CD8-positive, alpha-beta memory T cell (primary cell): ENCODE measurements around the gene LMNA. TPM values are rescaled to one million over a fixed set of nuclear protein-coding genes. Genes with fewer than 3 reads are reported as not detected.
"Not testable (repeated sequence)": the region's sequence is repeated elsewhere in the genome, so short reads cannot be mapped to it uniquely, and the experiment has no call there.

Source experiments
- CTCF ChIA-PET: fragments of 350-600 bp; sonication (Branson Sonifier 250); formaldehyde crosslinking; loops from one replicate; lab custom pipeline; 2021; ENCODE audit warnings: antibody characterized with exemption; lab: Charles Lee
- POLR2A ChIA-PET: fragments of 350-600 bp; sonication (Branson Sonifier 250); formaldehyde crosslinking; loops from one replicate; lab custom pipeline; 2021; ENCODE audit warnings: antibody characterized with exemption; lab: Charles Lee
- DNase-seq, 5 donors: peaks; one replicate each; pipeline versions ENCODE4 v3.0.0 to v3.0.0-alpha.2; 2020 to 2022; ENCODE audit warnings: mixed read lengths in 1 of 5
- H3K27ac ChIP-seq: one replicate; pipeline ENCODE4 v1.7.0; 2013; ENCODE audit warnings: low read depth, mild to moderate bottlenecking, low read length, moderate library complexity
- H3K27me3 ChIP-seq: 2 replicates; pipeline ENCODE4 v1.7.0; 2013; ENCODE audit warnings: low read length, mild to moderate bottlenecking; ENCODE audit not compliant: insufficient read depth, poor library complexity, severe bottlenecking
- H3K36me3 ChIP-seq: 2 replicates; pipeline ENCODE4 v1.7.0; 2013; ENCODE audit warnings: mild to moderate bottlenecking, low read length, moderate library complexity; ENCODE audit not compliant: insufficient read depth
- H3K4me1 ChIP-seq: 2 replicates; pipeline ENCODE4 v1.7.0; 2013; ENCODE audit warnings: mild to moderate bottlenecking, low read length, moderate library complexity; ENCODE audit not compliant: insufficient read depth
- H3K4me3 ChIP-seq: 2 replicates; pipeline ENCODE4 v1.7.0; 2013; ENCODE audit warnings: mild to moderate bottlenecking, low read length
- H3K9me3 ChIP-seq: 2 replicates; pipeline ENCODE4 v1.7.0; 2013; ENCODE audit warnings: mild to moderate bottlenecking, low read length
- H3K27ac Mint-ChIP-seq, 8 donors: one replicate each; pipeline ENCODE4 v1.8.0; 2020 to 2021; ENCODE audit warnings: mixed read lengths in 8 of 8, mild to moderate bottlenecking in 6 of 8, inconsistent platforms in 3 of 8, moderate library complexity in 3 of 8
- H3K27me3 Mint-ChIP-seq, 2 donors: one replicate each; pipeline ENCODE4 v1.8.0; 2020 to 2021; ENCODE audit warnings: mixed read lengths in 2 of 2, mild to moderate bottlenecking in 1 of 2, moderate library complexity in 1 of 2
- H3K36me3 Mint-ChIP-seq, 3 donors: one replicate each; pipeline ENCODE4 v1.8.0; 2020 to 2021; ENCODE audit warnings: mixed read lengths in 3 of 3, inconsistent platforms in 1 of 3, mild to moderate bottlenecking in 1 of 3
- H3K4me1 Mint-ChIP-seq, 3 donors: one replicate each; pipeline ENCODE4 v1.8.0; 2020 to 2021; ENCODE audit warnings: mixed read lengths in 3 of 3, inconsistent platforms in 1 of 3, mild to moderate bottlenecking in 1 of 3
- H3K4me3 Mint-ChIP-seq, 7 donors: one replicate each; pipeline ENCODE4 v1.8.0; 2020 to 2021; ENCODE audit warnings: mixed read lengths in 7 of 7, mild to moderate bottlenecking in 6 of 7, moderate library complexity in 4 of 7, inconsistent platforms in 2 of 7
- H3K9me3 Mint-ChIP-seq, 5 donors: one replicate each; pipeline ENCODE4 v1.8.0; 2020 to 2022; ENCODE audit warnings: mixed read lengths in 5 of 5, mild to moderate bottlenecking in 3 of 5, moderate library complexity in 2 of 5, inconsistent platforms in 1 of 5
- polyA plus RNA-seq: library from polyadenylated mRNA; unstranded; fragments of 300-500 nt; fragmentation: Illumina TruSeq; gene quantifications from one replicate; pipeline ENCODE4 v1.2.3, GENCODE V29; 2021
- total RNA-seq, 2 experiments: library from RNA; stranded (reverse); gene quantifications; one replicate each; pipeline ENCODE4 v1.2.3, GENCODE V29; 2021

The LMNA gene
- total and polyA plus RNA-seq, 3 experiments from 2014 or later: 13.9 to 335 (median 325) TPM

DNA sequence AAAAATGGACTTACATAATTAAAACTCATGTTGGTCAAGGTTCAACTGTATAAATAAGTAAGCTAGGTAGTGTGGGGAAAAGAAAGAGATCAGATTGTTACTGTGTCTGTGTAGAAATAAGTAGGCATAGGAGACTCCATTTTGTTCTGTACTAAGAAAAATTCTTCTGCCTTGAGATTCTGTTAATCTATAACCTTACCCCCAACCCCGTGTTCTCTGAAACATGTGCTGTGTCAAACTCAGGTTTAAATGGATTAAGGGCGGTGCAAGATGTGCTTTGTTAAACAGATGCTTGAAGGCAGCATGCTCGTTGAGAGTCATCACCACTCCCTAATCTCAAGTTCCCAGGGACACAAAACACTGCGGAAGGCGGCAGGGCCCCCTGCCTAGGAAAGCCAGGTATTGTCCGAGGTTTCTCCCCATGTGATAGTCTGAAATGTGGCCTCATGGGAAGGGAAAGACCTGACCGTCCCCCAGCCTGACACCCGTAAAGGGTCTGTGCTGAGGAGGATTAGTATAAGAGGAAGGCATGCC is 66.9 kb downstream of the LMNA start:
- H3K4me3 Mint-ChIP-seq, H3K36me3 ChIP-seq, H3K27me3 Mint-ChIP-seq, H3K27me3 ChIP-seq, H3K9me3 Mint-ChIP-seq, H3K27ac ChIP-seq, H3K4me3 ChIP-seq, H3K9me3 ChIP-seq, DNase-seq, H3K4me1 Mint-ChIP-seq, POLR2A ChIA-PET, H3K36me3 Mint-ChIP-seq, H3K27ac Mint-ChIP-seq, CTCF ChIA-PET: not testable (repeated sequence)
- H3K4me1 ChIP-seq: peaks cover 10% of the 10 kb centered on the region

DNA sequence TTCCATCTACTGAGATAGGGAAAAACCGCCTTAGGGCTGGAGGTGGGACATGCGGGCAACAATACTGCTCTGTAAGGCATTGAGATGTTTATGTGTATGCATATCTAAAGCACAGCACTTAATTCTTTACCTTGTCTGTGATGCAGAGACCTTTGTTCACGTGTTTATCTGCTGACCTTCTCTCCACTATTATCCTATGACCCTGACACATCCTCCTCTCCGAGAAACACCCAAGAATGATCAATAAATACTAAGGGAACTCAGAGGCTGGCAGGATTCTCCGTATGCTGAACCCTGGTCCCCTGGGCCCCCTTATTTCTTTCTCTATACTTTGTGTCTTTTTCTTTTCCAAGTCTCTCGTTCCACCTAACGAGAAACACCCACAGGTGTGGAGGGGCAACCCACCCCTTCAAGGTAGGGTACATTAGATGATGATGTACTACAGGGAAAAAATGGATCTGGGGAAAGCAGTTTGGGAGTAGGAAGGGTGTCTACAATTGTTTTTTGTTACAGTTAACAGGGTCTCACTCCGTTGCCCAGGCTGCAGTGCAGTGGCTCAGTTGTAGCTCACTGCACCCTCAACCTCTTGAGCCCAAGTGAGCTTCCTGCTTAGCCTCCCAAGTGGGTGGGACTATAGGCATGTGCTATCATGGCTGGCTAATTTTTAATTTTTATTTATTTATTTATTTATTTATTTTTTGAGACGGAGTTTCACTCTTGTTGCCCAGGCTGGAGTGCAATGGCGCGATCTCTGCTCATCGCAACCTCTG is 67.7 kb downstream of the LMNA start:
- H3K36me3 Mint-ChIP-seq, H3K27ac ChIP-seq, H3K27me3 ChIP-seq, CTCF ChIA-PET, H3K9me3 ChIP-seq, H3K9me3 Mint-ChIP-seq, H3K27ac Mint-ChIP-seq, H3K4me3 ChIP-seq, POLR2A ChIA-PET, DNase-seq, H3K4me1 Mint-ChIP-seq, H3K27me3 Mint-ChIP-seq, H3K36me3 ChIP-seq: not testable (repeated sequence)
- peaks cover 10% of the 10 kb centered on the region for H3K4me1 ChIP-seq
- H3K4me3 Mint-ChIP-seq: peak overlapping the region in 1 of 7 donors; percentile 36

DNA sequence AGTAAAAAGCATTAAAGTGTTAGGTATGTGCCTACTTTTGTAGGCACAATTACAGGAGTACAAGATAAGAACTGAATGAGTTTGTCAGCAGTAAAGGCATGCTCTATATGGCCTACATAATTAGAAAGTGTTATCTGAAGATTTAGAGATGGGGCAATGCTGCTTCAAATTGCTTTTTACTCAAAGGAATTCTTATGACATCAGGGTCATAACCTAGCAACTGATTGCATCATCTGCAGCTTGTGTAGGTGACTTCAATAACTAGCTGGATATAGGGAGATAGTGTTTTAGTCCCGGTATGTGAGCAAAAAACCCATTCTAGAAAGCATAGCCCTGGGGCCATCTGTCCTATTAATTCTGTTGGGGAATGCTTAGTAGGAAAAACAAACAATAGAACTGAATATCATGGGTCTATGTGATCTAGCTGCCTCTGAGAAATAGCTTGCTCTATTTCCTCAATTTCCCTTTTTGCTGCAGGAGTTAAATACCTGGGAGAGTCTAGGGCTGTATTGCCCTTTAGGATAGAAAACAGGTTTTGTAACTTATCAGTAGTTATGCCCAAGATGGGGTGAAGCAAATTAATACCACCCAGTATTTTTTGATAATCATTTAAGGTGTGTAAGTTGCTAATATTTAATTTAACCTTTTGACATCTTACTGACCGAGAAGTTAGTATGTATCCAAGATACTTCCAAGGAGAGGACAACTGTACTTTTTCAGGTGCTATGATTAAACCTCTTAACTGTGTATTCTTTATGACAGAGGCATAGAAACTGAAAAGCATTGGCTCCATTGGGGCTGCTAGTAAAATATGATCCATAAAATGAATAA is 72.1 kb downstream of the LMNA start:
- H3K27ac Mint-ChIP-seq, DNase-seq, H3K36me3 ChIP-seq, H3K27ac ChIP-seq, POLR2A ChIA-PET, H3K9me3 Mint-ChIP-seq, H3K27me3 ChIP-seq, H3K4me3 ChIP-seq, H3K27me3 Mint-ChIP-seq, CTCF ChIA-PET, H3K36me3 Mint-ChIP-seq, H3K9me3 ChIP-seq, H3K4me1 ChIP-seq, H3K4me3 Mint-ChIP-seq, H3K4me1 Mint-ChIP-seq: not testable (repeated sequence)

Other genes starting within 250 kb of the LMNA start
- 10 to 100 TPM; 13.7 to 16.9 TPM for gene RIT1, start 203.4 kb upstream of the LMNA start, total RNA-seq
- 17.7 TPM for gene RIT1, start 203.4 kb upstream of the LMNA start, polyA plus RNA-seq
- gene KHDC4, start 180.3 kb upstream of the LMNA start, total RNA-seq: 10 to 100 TPM; 58.8 to 61.2 TPM
- 8.2 TPM for gene KHDC4, start 180.3 kb upstream of the LMNA start, polyA plus RNA-seq
- gene RXFP4, start 173.1 kb upstream of the LMNA start, total RNA-seq: not detected
- gene RXFP4, start 173.1 kb upstream of the LMNA start, polyA plus RNA-seq: 0.29 TPM
- 100 to 1,000 TPM; 168 to 176 TPM for gene ARHGEF2, start 136.2 kb upstream of the LMNA start, total RNA-seq
- 18.8 TPM for gene ARHGEF2, start 136.2 kb upstream of the LMNA start, polyA plus RNA-seq
- 100 to 1,000 TPM; 187 to 190 TPM for gene SSR2, start 93.8 kb upstream of the LMNA start, total RNA-seq
- gene SSR2, start 93.8 kb upstream of the LMNA start, polyA plus RNA-seq: 380 TPM
- 10 to 100 TPM; 59.4 to 61.9 TPM for gene UBQLN4, start 60.9 kb upstream of the LMNA start, total RNA-seq
- gene UBQLN4, start 60.9 kb upstream of the LMNA start, polyA plus RNA-seq: 15.6 TPM
- gene LAMTOR2, start 59.9 kb upstream of the LMNA start, total RNA-seq: 10 to 100 TPM; 61.9 to 67.4 TPM
- 134 TPM for gene LAMTOR2, start 59.9 kb upstream of the LMNA start, polyA plus RNA-seq
- gene RAB25, start 53.6 kb upstream of the LMNA start, total RNA-seq: not detected
- 0.76 TPM for gene RAB25, start 53.6 kb upstream of the LMNA start, polyA plus RNA-seq
- gene MEX3A, start 32.2 kb upstream of the LMNA start, total RNA-seq: 1 to 10 TPM in 1 of 2 experiments, under 1 TPM in 1; 0.24 to 1.0 TPM
- not detected for gene MEX3A, start 32.2 kb upstream of the LMNA start, polyA plus RNA-seq
- 10 to 100 TPM; 21.6 to 23.0 TPM for gene SEMA4A, start 38.9 kb downstream of the LMNA start, total RNA-seq
- 10.7 TPM for gene SEMA4A, start 38.9 kb downstream of the LMNA start, polyA plus RNA-seq
- 10 to 100 TPM; 30.8 to 32.4 TPM for gene SLC25A44, start 79.4 kb downstream of the LMNA start, total RNA-seq
- 21.4 TPM for gene SLC25A44, start 79.4 kb downstream of the LMNA start, polyA plus RNA-seq
- 10 to 100 TPM; 85.9 to 88.3 TPM for gene PMF1, start 98.3 kb downstream of the LMNA start, total RNA-seq
- gene PMF1, start 98.3 kb downstream of the LMNA start, polyA plus RNA-seq: 83.3 TPM
- gene BGLAP, start 127.5 kb downstream of the LMNA start, total RNA-seq: 1 to 10 TPM in 1 of 2 experiments, under 1 TPM in 1; 0.97 to 1.5 TPM
- gene BGLAP, start 127.5 kb downstream of the LMNA start, polyA plus RNA-seq: not detected
- 1 to 10 TPM; 1.9 TPM for gene PAQR6, start 133.3 kb downstream of the LMNA start, total RNA-seq
- gene PAQR6, start 133.3 kb downstream of the LMNA start, polyA plus RNA-seq: 0.53 TPM
- gene SMG5, start 168.1 kb downstream of the LMNA start, total RNA-seq: 100 to 1,000 TPM; 110 to 117 TPM
- gene SMG5, start 168.1 kb downstream of the LMNA start, polyA plus RNA-seq: 27.3 TPM
- gene TMEM79, start 169.6 kb downstream of the LMNA start, total RNA-seq: 10 to 100 TPM; 10.8 to 11.2 TPM
- gene TMEM79, start 169.6 kb downstream of the LMNA start, polyA plus RNA-seq: 5.6 TPM
- gene GLMP, start 181.0 kb downstream of the LMNA start, total RNA-seq: 10 to 100 TPM; 19.5 to 20.9 TPM
- gene GLMP, start 181.0 kb downstream of the LMNA start, polyA plus RNA-seq: 18.9 TPM
- under 1 TPM in 1 of 2 experiments, not detected in 1; 0.35 TPM for gene VHLL, start 184.6 kb downstream of the LMNA start, total RNA-seq
- not detected for gene VHLL, start 184.6 kb downstream of the LMNA start, polyA plus RNA-seq
- gene CCT3, start 223.6 kb downstream of the LMNA start, total RNA-seq: 100 to 1,000 TPM; 526 to 528 TPM
- 199 TPM for gene CCT3, start 223.6 kb downstream of the LMNA start, polyA plus RNA-seq
- under 1 TPM in 1 of 2 experiments, not detected in 1; 0.53 TPM for gene TSACC, start 223.8 kb downstream of the LMNA start, total RNA-seq
- 0.84 TPM for gene TSACC, start 223.8 kb downstream of the LMNA start, polyA plus RNA-seq